ENCODE results near the gene LMAN2.

The LMAN2 gene

DNA sequence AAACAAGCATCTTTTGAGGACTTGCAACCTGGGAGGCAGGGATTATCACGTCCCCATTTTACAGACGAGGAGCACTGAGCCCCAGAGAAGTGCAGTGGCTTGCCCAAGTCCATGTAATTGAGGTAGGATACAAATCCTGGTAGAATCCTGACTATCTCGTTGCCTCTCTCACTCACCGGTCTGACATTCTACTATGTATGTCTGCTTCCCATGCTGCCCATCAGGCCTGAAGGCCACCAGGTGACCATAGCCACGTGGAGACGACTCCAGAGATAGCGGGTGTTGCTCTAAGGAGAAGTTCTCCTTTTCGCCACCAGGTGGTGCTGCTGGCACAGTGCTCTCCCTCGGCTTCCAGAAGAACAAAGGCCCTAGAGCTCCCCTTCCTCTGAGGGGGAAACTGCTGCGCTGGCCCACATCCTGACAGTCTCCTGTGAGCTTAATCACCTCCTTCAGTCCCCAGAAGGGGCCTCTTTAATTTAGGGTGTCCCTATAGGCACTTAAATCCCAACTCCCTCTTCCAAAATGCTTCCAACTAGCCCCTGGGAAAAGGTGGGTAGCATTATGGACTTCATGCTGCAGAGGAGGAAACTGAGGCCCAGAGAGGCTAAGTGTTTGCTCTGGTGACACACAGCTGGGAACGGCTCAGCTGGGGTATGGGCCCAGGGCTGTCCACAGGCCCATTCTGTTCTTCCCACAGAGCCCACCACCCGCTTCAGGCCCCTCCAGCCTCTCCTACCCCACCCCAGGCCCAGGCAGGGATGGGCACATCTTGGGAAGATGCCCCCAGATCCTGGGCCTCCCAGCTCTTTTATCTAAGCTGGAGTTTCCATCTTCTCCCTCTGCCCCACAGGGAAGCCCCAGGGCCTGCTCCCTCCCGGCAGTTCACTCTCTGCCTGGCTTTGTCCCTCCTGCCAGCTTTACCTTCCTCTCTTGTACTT lies 39.2 kb upstream of the LMAN2 start:
- H3K36me3 ChIP-seq (ENCODE audit: control insufficient read depth in 5 of 5, insufficient read depth in 5 of 5, low read length in 5 of 5): no peaks in the 10 kb centered on the region
- no peak overlapping the region for H3K27ac ChIP-seq (ENCODE audit: low read depth, low read length)
- H3K4me3 ChIP-seq (ENCODE audit: low read depth in 1 of 5, low read length in 5 of 5): no peak overlapping the region
- H3K4me1 ChIP-seq (ENCODE audit: control insufficient read depth in 5 of 5, insufficient read depth in 5 of 5, low read length in 5 of 5): peaks cover 4 to 26% (median 23%) of the 10 kb centered on the region in 5 donors
- H3K9me3 ChIP-seq (ENCODE audit: control insufficient read depth in 5 of 5, low read length in 5 of 5): no peaks in the 10 kb centered on the region
- H3K27me3 ChIP-seq (ENCODE audit: control insufficient read depth in 5 of 5, insufficient read depth in 4 of 5, low read length in 5 of 5): peaks cover under 1 to 21% (median 13%) of the 10 kb centered on the region in 5 donors
- H3K9ac ChIP-seq (ENCODE audit: low read length in 5 of 5): peak overlapping the region in 1 of 5 donors; percentile 15

GRCh38 chr5:177389241-177390169 lies 38.0 kb upstream of the LMAN2 start:
- peaks cover 4 to 26% (median 23%) of the 10 kb centered on the region in 5 donors for H3K4me1 ChIP-seq (ENCODE audit: control insufficient read depth in 5 of 5, insufficient read depth in 5 of 5, low read length in 5 of 5)

GRCh38 chr5:177388521-177389052 lies 37.1 kb upstream of the LMAN2 start:
- no peaks in the 10 kb centered on the region for H3K9me3 ChIP-seq (ENCODE audit: control insufficient read depth in 5 of 5, low read length in 5 of 5)
- peaks cover 5 to 29% (median 14%) of the 10 kb centered on the region in 5 donors for H3K27me3 ChIP-seq (ENCODE audit: control insufficient read depth in 5 of 5, insufficient read depth in 4 of 5, low read length in 5 of 5)
- H3K27ac ChIP-seq (ENCODE audit: low read depth, low read length): no peak overlapping the region
- no peak overlapping the region for H3K4me3 ChIP-seq (ENCODE audit: low read depth in 1 of 5, low read length in 5 of 5)
- peaks cover 4 to 26% (median 23%) of the 10 kb centered on the region in 5 donors for H3K4me1 ChIP-seq (ENCODE audit: control insufficient read depth in 5 of 5, insufficient read depth in 5 of 5, low read length in 5 of 5)
- no peaks in the 10 kb centered on the region for H3K36me3 ChIP-seq (ENCODE audit: control insufficient read depth in 5 of 5, insufficient read depth in 5 of 5, low read length in 5 of 5)
- H3K9ac ChIP-seq (ENCODE audit: low read length in 5 of 5): peak overlapping the region in 1 of 5 donors; percentile 23

More at GRCh38 chr5:177389241-177390169, 38.0 kb upstream of the LMAN2 start:
- Histone ChIP-seq H3K9me3 (ENCODE audit: control insufficient read depth in 5 of 5, low read length in 5 of 5) (no peaks in the 10 kb centered on the region), H3K36me3 (ENCODE audit: control insufficient read depth in 5 of 5, insufficient read depth in 5 of 5, low read length in 5 of 5) (no peaks in the 10 kb centered on the region), H3K27ac (ENCODE audit: low read depth, low read length) (no peak overlapping the region), H3K27me3 (ENCODE audit: control insufficient read depth in 5 of 5, insufficient read depth in 4 of 5, low read length in 5 of 5) (peaks cover 5 to 30% (median 13%) of the 10 kb centered on the region in 5 donors), H3K4me3 (ENCODE audit: low read depth in 1 of 5, low read length in 5 of 5) (peak overlapping the region in 2 of 5 donors; percentile 8 to 20), H3K9ac (ENCODE audit: low read length in 5 of 5) (no peak overlapping the region)

GRCh38 chr5:177387405-177387804 lies 35.9 kb upstream of the LMAN2 start:
- no peak overlapping the region for H3K27ac ChIP-seq (ENCODE audit: low read depth, low read length)
- no peaks in the 10 kb centered on the region for H3K9me3 ChIP-seq (ENCODE audit: control insufficient read depth in 5 of 5, low read length in 5 of 5)
- no peaks in the 10 kb centered on the region for H3K36me3 ChIP-seq (ENCODE audit: control insufficient read depth in 5 of 5, insufficient read depth in 5 of 5, low read length in 5 of 5)
- peaks cover 5 to 31% (median 19%) of the 10 kb centered on the region in 5 donors for H3K27me3 ChIP-seq (ENCODE audit: control insufficient read depth in 5 of 5, insufficient read depth in 4 of 5, low read length in 5 of 5)
- H3K9ac ChIP-seq (ENCODE audit: low read length in 5 of 5): no peak overlapping the region
- H3K4me3 ChIP-seq (ENCODE audit: low read depth in 1 of 5, low read length in 5 of 5): no peak overlapping the region
- H3K4me1 ChIP-seq (ENCODE audit: control insufficient read depth in 5 of 5, insufficient read depth in 5 of 5, low read length in 5 of 5): peaks cover 4 to 27% (median 24%) of the 10 kb centered on the region in 5 donors

DNA sequence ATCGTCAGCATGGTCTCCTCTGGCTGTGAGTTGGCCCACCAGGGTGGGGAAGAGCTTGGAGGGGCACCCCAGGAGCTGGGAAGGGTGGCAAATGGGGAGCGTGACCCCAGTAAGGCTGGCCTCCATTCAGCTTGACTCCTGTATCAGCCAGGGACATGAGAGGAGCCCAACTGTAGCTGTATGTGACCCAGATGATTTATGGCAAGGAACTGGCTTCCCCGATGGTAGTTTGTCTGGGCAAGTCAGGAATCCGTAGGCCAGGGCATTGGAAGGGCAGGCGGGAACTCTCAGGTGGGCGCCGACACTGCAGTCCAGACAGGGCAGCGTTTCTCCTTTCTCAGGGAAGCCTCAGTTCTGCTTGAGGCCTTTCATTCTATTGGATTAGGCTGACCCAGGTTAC lies 35.1 kb upstream of the LMAN2 start:
- H3K27ac ChIP-seq (ENCODE audit: low read depth, low read length): no peak overlapping the region
- no peak overlapping the region for H3K4me3 ChIP-seq (ENCODE audit: low read depth in 1 of 5, low read length in 5 of 5)
- H3K4me1 ChIP-seq (ENCODE audit: control insufficient read depth in 5 of 5, insufficient read depth in 5 of 5, low read length in 5 of 5): peaks cover 4 to 28% (median 24%) of the 10 kb centered on the region in 5 donors
- H3K27me3 ChIP-seq (ENCODE audit: control insufficient read depth in 5 of 5, insufficient read depth in 4 of 5, low read length in 5 of 5): peaks cover 5 to 32% (median 19%) of the 10 kb centered on the region in 5 donors
- H3K9me3 ChIP-seq (ENCODE audit: control insufficient read depth in 5 of 5, low read length in 5 of 5): no peaks in the 10 kb centered on the region
- no peaks in the 10 kb centered on the region for H3K36me3 ChIP-seq (ENCODE audit: control insufficient read depth in 5 of 5, insufficient read depth in 5 of 5, low read length in 5 of 5)
- H3K9ac ChIP-seq (ENCODE audit: low read length in 5 of 5): no peak overlapping the region

GRCh38 chr5:177385720-177386119 lies 34.3 kb upstream of the LMAN2 start:
- Histone ChIP-seq H3K9ac (ENCODE audit: low read length in 5 of 5) (no peak overlapping the region), H3K9me3 (ENCODE audit: control insufficient read depth in 5 of 5, low read length in 5 of 5) (no peaks in the 10 kb centered on the region), H3K27me3 (ENCODE audit: control insufficient read depth in 5 of 5, insufficient read depth in 4 of 5, low read length in 5 of 5) (peaks cover 11 to 36% (median 24%) of the 10 kb centered on the region in 5 donors), H3K27ac (ENCODE audit: low read depth, low read length) (no peak overlapping the region), H3K36me3 (ENCODE audit: control insufficient read depth in 5 of 5, insufficient read depth in 5 of 5, low read length in 5 of 5) (no peaks in the 10 kb centered on the region), H3K4me1 (ENCODE audit: control insufficient read depth in 5 of 5, insufficient read depth in 5 of 5, low read length in 5 of 5) (peaks cover 4 to 28% (median 23%) of the 10 kb centered on the region in 5 donors), H3K4me3 (ENCODE audit: low read depth in 1 of 5, low read length in 5 of 5) (no peak overlapping the region)

DNA sequence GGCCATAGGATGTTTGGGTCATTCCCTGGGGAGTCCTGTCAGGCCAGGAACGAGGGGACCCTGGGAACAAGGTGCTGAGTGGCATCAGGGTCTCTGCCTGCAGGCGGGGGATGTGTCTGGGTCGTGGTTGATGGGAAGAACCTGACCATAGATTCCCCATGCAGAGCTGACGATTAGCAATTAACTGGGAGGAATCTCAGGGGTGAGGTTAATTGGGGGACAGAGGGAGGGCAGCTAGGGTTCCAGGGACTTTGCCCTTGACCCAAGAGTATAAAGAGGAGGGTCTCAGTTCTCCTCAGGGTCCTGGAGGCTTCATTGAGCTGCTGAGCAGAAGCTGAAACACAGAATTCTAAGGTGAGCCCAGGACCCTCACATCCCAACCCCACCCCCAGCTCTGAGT lies 32.7 kb upstream of the LMAN2 start, which contains the start of gene SLC34A1:
SLC34A1 (plus strand) TSS at position 301 of the 400 bp plus-strand sequence. CDS start 1,308 bp downstream, outside the sequence.
- Histone ChIP-seq H3K4me3 (ENCODE audit: low read depth in 1 of 5, low read length in 5 of 5) (no peak within 1 kb of the TSS), H3K27ac (ENCODE audit: low read depth, low read length) (no peak within 1 kb of the TSS), H3K36me3 (ENCODE audit: control insufficient read depth in 5 of 5, insufficient read depth in 5 of 5, low read length in 5 of 5) (no peaks in the 10 kb centered on the region), H3K9me3 (ENCODE audit: control insufficient read depth in 5 of 5, low read length in 5 of 5) (no peaks in the 10 kb centered on the region), H3K27me3 (ENCODE audit: control insufficient read depth in 5 of 5, insufficient read depth in 4 of 5, low read length in 5 of 5) (peaks cover 11 to 32% (median 21%) of the 10 kb centered on the region in 5 donors), H3K4me1 (ENCODE audit: control insufficient read depth in 5 of 5, insufficient read depth in 5 of 5, low read length in 5 of 5) (peaks cover 0 to 15% (median 7%) of the 10 kb centered on the region in 5 donors), H3K9ac (ENCODE audit: low read length in 5 of 5) (no peak within 1 kb of the TSS)

GRCh38 chr5:177383181-177383580 lies 31.7 kb upstream of the LMAN2 start:
- Histone ChIP-seq H3K4me1 (ENCODE audit: control insufficient read depth in 5 of 5, insufficient read depth in 5 of 5, low read length in 5 of 5) (peaks cover 0 to 6% (median 0%) of the 10 kb centered on the region in 5 donors), H3K27me3 (ENCODE audit: control insufficient read depth in 5 of 5, insufficient read depth in 4 of 5, low read length in 5 of 5) (peaks cover 6 to 32% (median 18%) of the 10 kb centered on the region in 5 donors), H3K27ac (ENCODE audit: low read depth, low read length) (no peak overlapping the region), H3K4me3 (ENCODE audit: low read depth in 1 of 5, low read length in 5 of 5) (no peak overlapping the region), H3K9ac (ENCODE audit: low read length in 5 of 5) (no peak overlapping the region), H3K9me3 (ENCODE audit: control insufficient read depth in 5 of 5, low read length in 5 of 5) (no peaks in the 10 kb centered on the region), H3K36me3 (ENCODE audit: control insufficient read depth in 5 of 5, insufficient read depth in 5 of 5, low read length in 5 of 5) (no peaks in the 10 kb centered on the region)

GRCh38 chr5:177382423-177383029 lies 31.1 kb upstream of the LMAN2 start:
- Histone ChIP-seq H3K4me1 (ENCODE audit: control insufficient read depth in 5 of 5, insufficient read depth in 5 of 5, low read length in 5 of 5) (peaks cover 0 to 5% (median 0%) of the 10 kb centered on the region in 5 donors), H3K9me3 (ENCODE audit: control insufficient read depth in 5 of 5, low read length in 5 of 5) (no peaks in the 10 kb centered on the region), H3K4me3 (ENCODE audit: low read depth in 1 of 5, low read length in 5 of 5) (no peak overlapping the region), H3K9ac (ENCODE audit: low read length in 5 of 5) (no peak overlapping the region), H3K27me3 (ENCODE audit: control insufficient read depth in 5 of 5, insufficient read depth in 4 of 5, low read length in 5 of 5) (peaks cover 6 to 29% (median 18%) of the 10 kb centered on the region in 5 donors), H3K36me3 (ENCODE audit: control insufficient read depth in 5 of 5, insufficient read depth in 5 of 5, low read length in 5 of 5) (no peaks in the 10 kb centered on the region), H3K27ac (ENCODE audit: low read depth, low read length) (no peak overlapping the region)

Data from subcutaneous abdominal adipose tissue (tissue), 5 donors.